Medulla oblongata (tissue), 1 donor: Measurements from ENCODE around the gene PTPRK.
"Not testable (repeated sequence)": the region's sequence is repeated elsewhere in the genome, so short reads cannot be mapped to it uniquely, and the experiment has no call there.

Source experiments
- DNase-seq: peaks from one replicate; pipeline ENCODE4 v3.0.0-alpha.2; 2015; ENCODE audit errors: extremely low spot score

The PTPRK gene

DNA sequence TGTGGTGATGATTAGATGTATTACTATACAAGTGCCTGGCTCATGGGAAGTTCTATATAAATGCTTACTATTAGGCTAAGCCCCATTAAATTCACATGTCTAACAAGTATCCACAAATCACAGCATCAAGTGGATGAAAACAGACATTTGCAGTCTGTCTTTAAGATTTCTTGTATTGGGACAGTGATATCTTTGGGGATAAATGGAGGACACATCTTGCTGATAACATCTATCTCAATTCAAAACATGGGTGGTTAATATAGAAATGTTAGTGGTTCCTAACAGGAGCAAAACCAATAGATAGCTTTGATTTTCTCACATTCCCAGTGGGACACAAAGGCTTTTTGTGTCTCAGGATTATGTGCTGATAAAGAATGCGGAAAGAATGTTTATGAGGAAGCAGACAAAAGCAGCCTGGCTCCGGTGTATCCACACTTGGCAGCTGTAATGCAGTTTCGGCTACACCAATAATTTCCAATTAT lies 29.3 kb downstream of the PTPRK start:
- peak; percentile 60 for DNase-seq

DNA sequence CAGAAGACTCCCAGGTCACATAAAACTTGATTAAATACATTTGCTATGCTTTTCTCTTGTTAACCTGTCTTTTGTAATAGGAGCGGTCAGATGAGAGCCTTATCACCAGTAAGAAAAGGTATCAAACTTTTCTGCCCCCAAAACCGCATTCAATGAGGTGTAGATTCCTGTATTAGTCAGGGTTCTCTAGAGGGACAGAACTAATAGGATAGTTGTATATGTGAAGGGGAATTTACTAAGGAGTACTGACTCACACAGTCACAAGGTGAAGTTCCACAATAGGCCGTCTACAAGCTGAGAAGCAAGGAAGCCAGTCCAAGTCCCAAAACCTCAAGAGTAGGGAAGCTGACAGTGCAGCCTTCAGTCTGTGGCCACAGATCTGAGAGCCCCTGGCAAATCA lies 32.7 kb downstream of the PTPRK start:
- no peak for DNase-seq

DNA sequence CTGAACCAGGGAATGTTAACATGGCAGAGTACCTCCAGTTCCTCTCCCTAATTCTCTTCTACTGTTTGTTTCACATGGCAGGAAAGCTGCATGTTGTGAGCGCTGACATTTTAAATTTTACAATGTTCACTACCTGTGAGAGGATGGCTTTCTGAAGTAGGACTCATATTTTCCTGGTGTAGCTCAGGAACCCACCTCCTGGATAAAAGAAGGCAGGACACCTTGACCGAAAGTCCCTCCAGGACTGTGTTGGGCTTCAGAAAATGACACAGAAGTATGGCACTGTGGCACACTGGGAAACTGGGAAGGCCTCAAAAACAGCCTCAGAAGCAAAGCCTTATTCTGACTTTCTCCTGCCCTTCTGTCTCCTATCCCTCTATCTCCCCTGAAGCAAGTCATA lies 33.3 kb downstream of the PTPRK start:
- DNase-seq: no peak

DNA sequence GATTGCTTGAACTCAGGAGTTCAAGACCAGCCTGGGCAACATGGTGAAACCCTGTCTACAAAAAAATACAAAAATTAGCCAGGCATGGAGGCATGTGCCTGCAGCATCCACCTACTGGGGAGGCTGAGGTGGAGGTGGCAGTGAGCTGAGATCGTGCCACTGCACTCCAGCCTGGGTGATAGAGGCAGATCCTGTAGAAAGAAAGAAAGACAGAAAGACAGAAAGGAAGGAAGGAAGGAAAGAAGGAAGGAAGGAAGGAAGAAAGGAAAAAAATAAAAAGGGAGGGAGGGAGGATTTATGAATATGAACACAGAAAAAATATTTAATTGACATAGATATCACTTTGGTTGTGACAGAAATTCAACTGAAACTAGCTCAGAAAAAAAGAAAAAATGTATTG lies 33.8 kb downstream of the PTPRK start:
- DNase-seq: not testable (repeated sequence)

DNA sequence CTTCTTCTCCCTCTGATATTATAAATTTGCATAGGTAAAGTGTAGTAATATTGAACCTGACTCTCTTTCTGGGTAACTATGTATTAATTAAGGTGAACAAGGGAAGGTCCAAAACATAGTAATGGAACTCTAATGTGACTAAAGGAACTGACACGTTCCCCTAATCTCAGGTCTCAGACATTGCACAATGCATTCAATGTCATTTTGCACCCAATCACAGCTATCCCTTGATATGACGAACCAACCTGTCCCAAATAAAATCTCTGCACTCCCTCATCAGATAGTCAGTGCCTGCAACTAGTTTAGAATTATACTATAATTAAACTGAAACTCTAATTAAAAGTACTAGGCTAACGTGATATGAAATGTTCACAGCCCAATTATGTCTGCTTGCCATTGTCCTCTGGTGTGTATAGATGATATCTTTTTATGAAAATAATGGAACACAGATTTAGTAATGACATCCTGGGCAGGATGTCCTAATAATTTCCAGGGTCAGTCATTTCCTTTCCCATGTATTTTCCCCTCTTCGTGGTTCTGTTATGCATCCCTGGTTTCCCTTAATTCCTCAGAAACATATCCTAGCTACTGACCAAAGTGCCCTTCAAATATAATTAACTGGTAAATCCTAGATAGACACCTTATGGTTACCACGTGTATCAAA lies 36.8 kb downstream of the PTPRK start:
- DNase-seq: no peak

DNA sequence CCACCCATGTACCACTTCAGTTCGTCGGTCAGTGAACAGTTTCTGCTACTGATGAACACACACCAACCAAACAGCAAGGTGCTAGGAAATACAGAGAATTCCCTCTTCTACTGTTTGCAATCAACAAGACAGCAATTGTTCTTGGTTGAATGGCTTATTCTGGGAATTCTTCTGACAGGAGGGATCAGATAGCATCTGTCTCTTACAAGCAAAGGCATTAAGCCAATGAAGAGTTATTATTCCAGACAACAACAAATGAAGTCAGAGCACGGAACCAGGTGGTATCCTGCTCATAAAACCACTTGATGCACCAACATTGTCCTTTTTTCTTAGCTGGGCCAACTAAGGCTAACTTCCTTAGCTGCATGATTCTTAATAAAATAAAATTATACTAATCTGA lies 37.8 kb downstream of the PTPRK start:
- DNase-seq: peak; percentile 82

DNA sequence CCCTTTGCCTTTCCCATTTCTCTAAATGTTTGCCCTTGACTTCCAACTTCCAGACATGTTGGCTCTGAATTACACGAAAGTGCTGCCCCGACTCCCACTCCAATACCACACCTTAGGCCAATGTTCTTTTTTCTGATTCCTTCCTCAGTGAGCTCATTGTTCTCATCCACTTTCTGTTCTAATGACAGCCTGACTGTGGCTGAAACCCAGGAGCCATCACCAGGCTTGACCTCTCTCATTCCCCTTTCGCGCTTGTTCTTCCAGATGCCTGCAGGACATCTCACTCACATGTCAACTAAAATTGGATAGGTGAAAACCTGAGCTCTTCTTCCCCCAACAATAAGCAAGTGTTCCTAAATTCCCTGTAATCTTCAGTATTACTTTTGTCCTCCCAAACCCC lies 40.4 kb downstream of the PTPRK start:
- no peak for DNase-seq

DNA sequence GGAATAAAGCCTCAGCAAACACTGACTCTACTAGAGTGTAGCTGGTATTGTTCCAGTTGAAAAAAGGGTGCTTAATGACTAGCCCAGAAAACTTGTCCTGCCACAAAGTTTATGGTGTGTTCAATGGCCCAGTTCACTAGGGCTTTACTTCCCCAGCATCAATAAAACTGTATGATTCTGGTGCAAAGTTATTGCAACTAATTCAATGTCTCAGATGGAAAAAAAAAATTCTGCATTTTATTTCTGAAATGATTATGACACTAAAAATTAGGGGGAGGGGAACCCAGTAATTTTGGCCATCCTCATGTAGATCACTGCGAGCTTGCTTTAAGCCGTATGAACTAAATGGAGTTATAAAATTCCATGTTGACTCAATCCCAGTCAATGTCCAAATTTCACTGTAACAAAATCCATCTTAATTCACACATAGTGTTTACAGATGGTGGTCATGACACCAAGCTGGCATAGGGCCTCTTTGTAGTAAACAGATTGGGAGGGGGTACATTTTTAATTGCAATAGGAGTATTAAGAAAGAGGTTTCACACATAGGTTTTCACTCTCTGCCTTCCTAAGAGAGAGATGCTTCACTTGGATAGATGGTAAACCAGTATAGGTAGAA lies 41.2 kb downstream of the PTPRK start:
- no peak for DNase-seq

DNA sequence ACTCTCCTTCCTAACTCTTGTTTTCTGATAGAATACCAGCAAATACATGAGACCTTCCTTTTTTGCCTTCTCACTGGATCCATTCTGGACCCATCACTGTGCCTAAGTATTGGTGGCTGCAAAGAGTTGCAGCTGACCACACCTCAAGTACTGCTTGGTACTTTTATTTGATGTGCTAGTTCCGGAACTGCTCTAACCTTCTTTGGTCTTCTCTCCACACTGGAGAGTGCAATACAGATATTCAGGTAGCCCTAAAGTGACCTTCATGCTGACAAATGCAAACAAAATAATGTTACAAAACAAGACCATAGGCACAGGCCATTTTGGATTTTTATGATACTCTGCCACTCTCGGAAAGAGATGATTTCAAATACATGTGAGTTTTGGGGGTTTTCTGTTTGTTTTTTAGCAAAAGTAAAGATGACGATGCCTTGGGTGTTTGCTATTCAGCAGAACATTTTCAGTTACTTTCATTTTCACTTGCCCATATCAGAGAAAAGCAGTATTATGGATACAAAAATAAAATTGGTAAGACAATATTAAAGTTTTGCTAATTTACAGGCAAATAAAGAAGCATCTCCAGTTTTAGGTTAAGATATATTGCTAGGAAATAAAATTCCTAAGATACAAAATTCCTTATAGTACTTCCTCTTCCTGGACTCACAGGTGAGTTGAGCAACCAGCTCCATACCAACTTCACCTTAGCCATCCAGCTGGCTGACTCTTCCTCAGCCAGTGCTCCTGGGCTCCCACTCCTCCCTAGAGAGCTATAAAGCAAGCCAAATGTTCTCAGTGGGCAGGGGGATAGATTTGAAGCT lies 42.0 kb downstream of the PTPRK start:
- DNase-seq: no peak

DNA sequence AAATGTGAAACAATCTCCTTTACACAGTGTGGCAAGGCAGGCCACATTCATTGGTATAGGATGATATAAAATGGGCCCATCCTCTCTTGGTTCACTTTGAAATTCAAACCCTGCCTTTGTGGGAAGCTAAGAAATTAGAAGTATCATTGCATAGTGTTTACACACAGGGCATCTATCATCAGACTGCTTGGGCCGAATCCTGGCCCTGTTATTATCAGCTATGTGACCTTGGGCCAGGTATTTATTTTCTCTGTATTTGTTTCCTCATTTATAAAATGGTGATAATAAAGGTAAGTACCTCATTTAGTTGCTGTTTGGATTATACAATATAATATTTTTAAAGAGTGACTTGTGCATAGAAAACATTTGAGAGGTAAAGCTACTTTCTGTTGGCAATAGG lies 45.5 kb downstream of the PTPRK start:
- DNase-seq: no peak

DNA sequence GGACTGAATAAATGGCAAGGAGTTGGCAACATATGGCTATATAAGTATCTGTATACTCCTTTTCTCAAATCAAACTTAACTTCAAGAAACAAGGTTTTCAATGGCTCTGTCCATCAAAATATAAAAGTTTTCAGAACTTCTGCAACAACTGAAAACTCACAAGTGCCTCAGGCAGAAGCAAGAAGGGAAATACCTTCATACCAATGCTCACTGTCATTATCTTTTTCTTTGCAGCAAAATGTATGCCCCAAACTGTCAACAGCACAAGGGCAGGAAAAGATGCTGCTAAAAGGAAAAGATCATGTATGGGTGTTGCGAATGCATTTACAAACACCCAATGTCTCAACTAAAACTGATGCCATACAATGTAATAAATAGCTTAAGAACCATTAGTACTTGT lies 45.9 kb downstream of the PTPRK start:
- no peak for DNase-seq

DNA sequence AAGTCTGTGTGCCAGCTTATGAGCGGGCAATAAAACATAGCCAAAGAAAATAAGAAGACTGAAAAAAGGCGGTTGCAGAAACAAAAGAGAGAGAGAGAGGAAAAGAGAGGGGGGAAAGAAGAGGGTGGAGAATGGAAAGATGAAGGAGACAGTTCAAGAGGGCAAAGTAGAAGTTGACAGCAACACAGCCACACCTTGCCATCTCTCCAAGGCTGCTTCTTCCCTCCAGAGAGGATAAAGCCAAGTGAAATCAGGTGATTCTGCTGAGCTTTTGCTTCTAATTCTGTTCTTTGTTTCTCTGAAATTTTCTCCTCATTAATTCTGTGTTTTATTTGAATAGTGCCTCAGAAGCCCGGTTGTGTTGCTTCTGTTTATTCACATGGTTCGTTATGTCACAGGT lies 48.5 kb downstream of the PTPRK start:
- no peak for DNase-seq

DNA sequence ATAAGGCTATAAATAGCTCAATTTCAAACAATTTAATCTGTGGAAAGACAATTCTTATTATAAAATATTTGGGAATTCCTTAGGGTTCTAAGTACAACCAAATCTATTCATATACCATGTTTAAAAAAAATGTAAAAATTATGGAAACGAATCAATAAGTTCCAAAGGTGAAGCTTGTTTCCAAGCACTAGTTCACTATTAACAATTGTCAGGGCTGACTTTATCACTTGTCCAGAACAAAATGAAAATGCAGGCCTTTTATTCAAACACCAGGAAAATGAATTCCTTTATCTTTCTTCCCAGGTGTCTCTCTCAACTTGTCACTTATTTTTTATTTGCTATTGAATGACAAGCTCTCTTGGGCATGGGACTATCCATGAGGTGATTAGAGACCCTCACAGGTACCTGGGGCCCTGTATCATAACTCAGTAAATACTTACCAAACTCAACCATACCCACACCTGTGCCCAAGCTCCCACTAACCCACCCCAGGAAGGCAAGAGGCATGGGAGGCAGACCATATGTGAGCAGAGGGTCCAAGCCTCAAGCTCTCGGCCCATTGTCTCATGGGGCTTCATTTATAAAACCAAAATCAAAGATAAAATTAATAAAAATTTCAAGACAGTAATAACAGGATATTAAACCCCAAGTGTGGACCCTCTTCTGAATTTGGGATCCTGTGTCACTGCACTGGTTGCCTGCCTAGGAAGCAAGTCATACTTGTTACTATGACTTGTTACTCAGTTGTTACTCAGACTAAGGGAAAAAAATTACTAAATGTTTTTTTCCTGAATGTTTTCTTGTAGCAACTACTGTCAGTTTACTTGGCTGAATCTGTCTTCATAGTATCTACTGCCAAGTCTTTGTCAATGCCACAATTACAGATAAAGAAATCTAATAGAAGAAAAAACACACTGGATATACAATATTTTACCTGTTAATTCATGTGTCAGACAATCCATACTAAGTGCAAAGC lies 54.7 kb downstream of the PTPRK start:
- DNase-seq: no peak

DNA sequence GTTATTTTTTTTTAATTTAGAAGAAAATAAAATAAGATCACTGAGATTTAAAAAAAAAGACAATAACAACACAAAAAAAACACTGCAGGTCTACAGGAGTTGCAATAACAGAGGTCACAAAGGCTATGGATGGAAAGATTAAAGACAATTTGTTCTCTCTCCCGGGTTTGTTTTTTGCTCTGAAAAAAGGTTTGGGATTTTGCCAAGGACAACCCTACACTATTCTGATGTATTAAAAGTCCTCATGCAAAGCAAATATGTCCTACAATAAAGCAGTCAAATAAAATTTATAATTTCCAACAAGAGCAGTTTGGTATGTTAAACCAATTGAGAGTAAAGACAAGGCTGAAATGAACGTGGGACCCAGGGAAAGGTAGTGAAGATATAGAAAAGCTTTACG lies 55.6 kb downstream of the PTPRK start:
- no peak for DNase-seq

DNA sequence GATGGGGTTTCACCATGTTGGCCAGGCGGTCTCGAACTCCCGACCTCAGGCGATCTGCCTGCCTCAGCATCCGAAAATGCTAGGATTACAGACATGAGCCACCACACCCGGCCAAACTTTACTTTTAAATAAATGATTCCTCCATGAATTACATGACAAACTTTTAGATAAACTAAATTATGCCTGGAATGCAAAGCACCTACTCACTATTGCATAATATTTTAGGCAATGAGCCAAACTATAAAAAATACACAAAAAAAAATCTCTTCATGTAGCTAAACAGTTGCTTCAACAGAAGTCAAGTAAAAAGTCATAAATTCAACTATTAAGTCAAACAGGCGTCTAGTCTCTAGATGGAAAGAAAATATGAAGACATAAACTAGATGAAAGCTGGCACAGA lies 56.5 kb downstream of the PTPRK start:
- DNase-seq: no peak

DNA sequence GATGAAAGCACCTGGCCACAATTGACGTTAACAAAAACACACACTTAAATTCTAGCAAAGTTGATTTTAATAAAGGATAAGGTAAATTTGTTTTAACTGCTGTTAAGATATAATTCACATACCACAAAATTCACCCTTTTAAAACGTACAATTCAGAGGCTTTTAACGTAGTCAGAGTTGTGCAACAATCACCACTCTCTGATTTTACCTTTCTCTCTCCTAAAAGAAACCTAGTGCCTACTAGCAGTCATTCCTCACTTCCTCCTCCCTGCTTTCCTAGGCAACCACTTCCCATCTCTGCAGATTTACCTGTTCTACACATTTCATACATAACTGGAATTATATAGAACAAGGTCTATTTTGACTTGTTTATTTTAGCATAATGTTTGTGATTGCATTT lies 58.9 kb downstream of the PTPRK start:
- DNase-seq: no peak

DNA sequence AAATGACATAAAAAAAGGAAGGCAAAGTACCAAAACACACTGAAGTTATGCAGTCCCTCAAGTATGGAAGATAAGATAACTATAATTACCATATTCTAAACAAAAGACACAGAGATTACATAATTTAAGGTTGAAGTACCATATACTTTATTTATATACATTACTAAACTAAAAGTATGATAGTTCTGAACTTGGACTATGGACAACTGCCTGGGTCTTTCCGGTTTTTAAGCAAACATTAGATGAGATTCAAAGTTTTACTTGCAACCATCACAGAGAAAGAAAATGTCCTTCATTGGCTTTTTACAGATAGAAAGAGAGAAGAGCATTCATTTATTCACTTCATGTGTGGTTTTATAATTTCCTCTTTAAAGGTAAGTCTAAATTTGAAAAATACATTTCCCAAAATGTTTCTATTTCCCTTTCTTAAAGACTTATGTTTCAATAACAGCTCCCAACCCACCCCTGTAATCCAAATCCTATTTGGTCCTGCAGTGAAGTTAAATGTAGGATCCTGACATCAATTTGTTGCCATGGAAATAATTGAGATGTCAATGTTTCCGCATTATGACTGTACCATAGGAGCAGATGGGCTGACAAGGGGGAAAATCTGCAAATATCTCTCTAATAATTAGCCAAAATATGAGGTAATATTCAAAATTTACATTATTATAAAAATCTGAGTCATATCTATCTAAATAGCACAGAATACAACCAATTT lies 63.7 kb downstream of the PTPRK start:
- no peak for DNase-seq

DNA sequence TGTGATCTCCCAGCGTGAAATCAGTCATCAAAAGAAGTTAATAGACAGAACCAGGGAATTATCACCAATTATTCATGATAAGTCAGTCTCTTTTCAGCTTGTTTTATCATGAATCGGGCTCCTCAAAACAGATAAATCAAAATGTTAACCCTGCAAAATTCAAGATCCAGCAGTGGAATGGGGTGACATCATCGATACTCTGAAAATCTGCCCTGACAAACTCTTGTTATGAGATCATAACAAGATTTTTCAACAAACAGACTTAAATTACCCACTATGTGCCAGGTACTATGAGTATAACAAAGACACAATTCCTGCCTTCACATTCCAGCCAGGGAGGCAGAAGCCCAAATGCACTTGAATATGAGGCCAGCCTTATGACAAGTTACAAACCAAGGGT lies 64.4 kb downstream of the PTPRK start:
- DNase-seq: no peak

DNA sequence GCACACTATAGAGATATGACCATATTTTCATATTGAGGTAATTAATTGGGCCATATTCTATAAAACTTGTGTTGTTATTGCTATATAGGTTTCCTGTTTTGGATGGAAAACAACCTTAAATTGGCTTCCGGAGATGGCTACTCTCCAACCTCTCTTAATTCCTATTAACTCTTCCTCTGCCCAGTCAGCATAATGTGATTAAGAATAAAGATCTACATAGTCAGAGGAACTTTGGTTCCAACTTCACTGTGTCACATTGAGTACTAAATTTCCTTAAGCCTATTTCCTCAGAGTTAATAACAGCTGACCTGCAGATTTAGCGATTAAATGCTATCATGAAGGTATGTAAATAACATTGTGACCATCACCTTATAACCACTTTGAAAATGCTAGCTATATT lies 67.7 kb downstream of the PTPRK start:
- no peak for DNase-seq

DNA sequence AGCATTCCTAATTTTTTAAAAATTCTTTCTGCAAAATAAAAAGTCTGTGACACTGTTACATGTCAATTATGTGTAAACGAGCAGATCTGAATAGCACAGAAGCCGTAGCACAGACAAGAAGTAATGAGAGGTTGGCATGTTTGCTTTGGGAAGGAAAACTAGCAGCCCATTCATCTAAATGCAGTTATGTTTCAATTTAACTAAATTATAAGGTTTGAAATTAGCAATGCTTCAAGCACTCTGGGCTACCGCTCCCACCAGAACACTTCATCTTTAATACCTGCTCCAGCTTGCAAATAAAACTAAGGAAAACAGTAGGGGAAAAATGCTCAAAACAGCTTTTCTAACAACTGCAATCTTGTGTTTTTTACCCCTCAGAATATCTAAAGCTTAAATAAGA lies 73.9 kb downstream of the PTPRK start:
- DNase-seq: no peak

DNA sequence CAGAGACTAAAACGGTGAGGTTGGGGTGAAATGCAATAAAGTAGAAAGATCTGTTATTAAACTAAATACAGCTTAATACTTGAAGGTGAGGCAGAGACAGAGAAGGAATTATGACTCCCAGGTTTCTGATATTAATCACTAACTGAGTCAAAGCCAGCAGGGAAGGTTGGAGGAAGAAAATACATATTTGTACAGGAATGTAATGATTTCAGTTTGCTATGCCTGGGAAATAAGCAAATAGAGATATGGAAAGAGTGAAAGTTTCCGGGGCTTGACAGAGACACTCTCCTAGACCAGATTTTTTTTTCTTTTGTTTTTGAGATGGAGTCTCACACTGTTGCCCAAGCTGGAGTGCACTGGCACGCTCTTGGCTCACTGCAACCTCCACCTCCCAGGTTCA lies 76.8 kb downstream of the PTPRK start:
- DNase-seq: no peak
